Fibroblast of skin of left quadriceps (primary cell): ENCODE results near the gene PTGDR.
A peak's percentile ranks its signal among the peaks of the same experiment; 100 is the strongest.

Experiments used
- DNase-seq, 2 experiments: peaks; one replicate each; pipeline ENCODE4 v3.0.0-alpha.2; 2013; ENCODE audit warnings: low read depth in 2 of 2

The PTGDR gene

GRCh38 chr14:52263190-52263589, 4.3 kb upstream of the PTGDR start:
- no peak for DNase-seq

- no peak for DNase-seq
Observed at GRCh38 chr14:52265253-52265652, 2.2 kb upstream of the PTGDR start.

GRCh38 chr14:52266179-52266578, 1.3 kb upstream of the PTGDR start:
- DNase-seq = peak; percentile 49 to 50

- no peak for DNase-seq
Observed at GRCh38 chr14:52266782-52267181, 716 bp upstream of the PTGDR start.

- no peak for DNase-seq
Observed at GRCh38 chr14:52268279-52269061, 972 bp downstream of the PTGDR start.

- no peak for DNase-seq
Observed at GRCh38 chr14:52269100-52269499, 1.6 kb downstream of the PTGDR start.

GRCh38 chr14:52269982-52270381, 2.5 kb downstream of the PTGDR start:
- no peak for DNase-seq

GRCh38 chr14:52271538-52271937, 4.0 kb downstream of the PTGDR start:
- DNase-seq = no peak

- DNase-seq = no peak
Observed at GRCh38 chr14:52272375-52272774, 4.9 kb downstream of the PTGDR start.

- DNase-seq = no peak
Observed at GRCh38 chr14:52275372-52275771, 7.9 kb downstream of the PTGDR start.

- DNase-seq = no peak
Observed at GRCh38 chr14:52277552-52277951, 10.1 kb downstream of the PTGDR start.

GRCh38 chr14:52279408-52279807, 11.9 kb downstream of the PTGDR start:
- DNase-seq = no peak

- DNase-seq = no peak
Observed at GRCh38 chr14:52283099-52283498, 15.6 kb downstream of the PTGDR start.

- no peak for DNase-seq
Observed at GRCh38 chr14:52286661-52287649, 19.5 kb downstream of the PTGDR start.

GRCh38 chr14:52296378-52296777, 28.9 kb downstream of the PTGDR start:
- no peak for DNase-seq

- no peak for DNase-seq
Observed at GRCh38 chr14:52298795-52299194, 31.3 kb downstream of the PTGDR start.

GRCh38 chr14:52299692-52300278, 32.3 kb downstream of the PTGDR start:
- DNase-seq = peak; percentile 37 to 42

GRCh38 chr14:52303236-52303635, 35.7 kb downstream of the PTGDR start:
- no peak for DNase-seq

- DNase-seq = no peak
Observed at GRCh38 chr14:52304248-52304904, 36.9 kb downstream of the PTGDR start.

- no peak for DNase-seq
Observed at GRCh38 chr14:52305014-52305413, 37.5 kb downstream of the PTGDR start.

- DNase-seq = no peak
Observed at GRCh38 chr14:52307376-52307775, 39.9 kb downstream of the PTGDR start.

- no peak for DNase-seq
Observed at GRCh38 chr14:52307905-52308304, 40.4 kb downstream of the PTGDR start.
